Right lobe of liver (tissue), 6 donors: ENCODE data around the gene ITPR2. TPM values are rescaled to one million over a fixed set of nuclear protein-coding genes. Genes with fewer than 3 reads are reported as not detected.

Source experiments
- ATAC-seq, 4 donors: fragments of 200-7000 bp; cut with Tn5 transposase; one replicate each; pipeline ENCODE4 v1.9.1; 2020; ENCODE audit warnings: mild to moderate bottlenecking in 4 of 4, moderate library complexity in 4 of 4
- DNase-seq, 3 donors: peaks; one replicate each; pipeline ENCODE4 v3.0.0-alpha.2; 2020
- H3K27ac ChIP-seq, 3 donors: fragments of 200-600 bp; one replicate each; pipeline ENCODE4 v1.8.0; 2022
- H3K27me3 ChIP-seq, 2 donors: fragments of 200-600 bp; one replicate each; pipeline ENCODE4 v1.8.0; 2022
- H3K36me3 ChIP-seq, 4 donors: fragments of 200-600 bp; sonication (generic) in 1 of 4; one replicate each; pipeline versions ENCODE4 v1.5.1 to v1.8.0; 2017 to 2022; ENCODE audit warnings: control low read depth in 1 of 4
- H3K4me1 ChIP-seq, 4 donors: fragments of 200-600 bp; sonication (generic) in 1 of 4; one replicate each; pipeline versions ENCODE4 v1.5.1 to v1.8.0; 2017 to 2022; ENCODE audit warnings: control low read depth in 1 of 4
- H3K4me3 ChIP-seq, 3 donors: fragments of 200-600 bp; one replicate each; pipeline ENCODE4 v1.8.0; 2022
- H3K9me3 ChIP-seq, 4 donors: fragments of 200-600 bp; sonication (generic) in 1 of 4; one replicate each; pipeline versions ENCODE4 v1.5.1 to v1.8.0; 2017 to 2022; ENCODE audit warnings: control low read depth in 1 of 4
- CTCF ChIP-seq, 4 donors: fragments of 200-600 bp in 3 of 4; fragments of 450-650 bp in 1 of 4; IDR thresholded peaks; one replicate each; pipeline versions ENCODE4 v1.5.1 to v1.8.0; 2016 to 2022; ENCODE audit warnings: antibody characterized with exemption in 4 of 4, mild to moderate bottlenecking in 2 of 4
- POLR2A ChIP-seq: fragments of 450-650 bp; IDR thresholded peaks from one replicate; pipeline ENCODE4 v1.6.1; 2017; ENCODE audit warnings: antibody characterized with exemption, mild to moderate bottlenecking
- WGBS: methylation state at CpG from one replicate; pipeline ENCODE4 v1.1.6; 2018; ENCODE audit warnings: low coverage, low lambda C conversion rate; ENCODE audit not compliant: insufficient coverage; ENCODE audit errors: missing lambda C conversion rate; 5-methylcytosine and 5-hydroxymethylcytosine counted together
- intact Hi-C, 2 donors: fragments of 100-400 bp; cut with DNase I; formaldehyde crosslinking; loops; one replicate each; pipeline versions ENCODE4 v1.11.2 to v1.14.1; 2022
- total RNA-seq, 6 experiments: library from RNA; depleted of rRNA in 2 of 6; stranded (reverse); fragments of >200 nt in 2 of 6; fragmentation: NEBNext Ultra II Directional in 3 of 6; extraction: Animal tissue kit (Norgen Biotek cat#: 25700) in 3 of 6; gene quantifications; one replicate each; pipeline versions ENCODE4 v1.1.0 to v1.2.4, GENCODE V29; 2016 to 2023
- donor health status: DM: no; HTN: yes; CAD: no.
- donor health status: DM: no; HTN: no; CAD: no.
- donor health status: DM: no; HTN: no; CAD: no.
- donor health status: DM: no; HTN: yes; CAD: no.
- donor health status: DM: no; HTN: yes; CAD: no.

ITPR2 gene
- total RNA-seq, 6 experiments from 2014 or later, result 39.3 to 114 (median 57.2) TPM

- no peak for TF ChIP-seq CTCF (IDR thresholded peaks at IDR 0.05)
- no peak for TF ChIP-seq POLR2A
- Histone ChIP-seq H3K27me3 (no peaks in the 10 kb centered on the region), H3K36me3 (no peaks in the 10 kb centered on the region), H3K27ac (peak overlapping the region in 1 of 3 donors; percentile 2), H3K9me3 (no peaks in the 10 kb centered on the region), H3K4me1 (peaks cover 0 to 56% (median 26%) of the 10 kb centered on the region in 4 donors), H3K4me3 (no peak overlapping the region)
- DNase-seq (no peak), ATAC-seq (peak in 3 of 4 donors; percentile 10 to 23 (median 16))
- WGBS, result 45% methylated on average over 8 of the region's 8 CpGs
- intact Hi-C loops, result no loop called here
These were observed 88.1 kb downstream of the ITPR2 start for GRCh38 chr12:26744697-26745440.

GRCh38 chr12:26744042-26744626 is 88.9 kb downstream of the ITPR2 start:
- Histone ChIP-seq H3K4me1 (peaks cover 0 to 54% (median 23%) of the 10 kb centered on the region in 4 donors), H3K36me3 (no peaks in the 10 kb centered on the region), H3K9me3 (no peaks in the 10 kb centered on the region), H3K4me3 (no peak overlapping the region), H3K27me3 (no peaks in the 10 kb centered on the region), H3K27ac (no peak overlapping the region)
- intact Hi-C loops, result no loop called here
- 92% methylated on average over 3 of the region's 5 CpGs for WGBS
- ATAC-seq (peak in 3 of 4 donors; percentile 8 to 35 (median 31)), DNase-seq (no peak)
- TF ChIP-seq POLR2A, result no peak
- no peak for TF ChIP-seq CTCF (IDR thresholded peaks at IDR 0.05)

DNA sequence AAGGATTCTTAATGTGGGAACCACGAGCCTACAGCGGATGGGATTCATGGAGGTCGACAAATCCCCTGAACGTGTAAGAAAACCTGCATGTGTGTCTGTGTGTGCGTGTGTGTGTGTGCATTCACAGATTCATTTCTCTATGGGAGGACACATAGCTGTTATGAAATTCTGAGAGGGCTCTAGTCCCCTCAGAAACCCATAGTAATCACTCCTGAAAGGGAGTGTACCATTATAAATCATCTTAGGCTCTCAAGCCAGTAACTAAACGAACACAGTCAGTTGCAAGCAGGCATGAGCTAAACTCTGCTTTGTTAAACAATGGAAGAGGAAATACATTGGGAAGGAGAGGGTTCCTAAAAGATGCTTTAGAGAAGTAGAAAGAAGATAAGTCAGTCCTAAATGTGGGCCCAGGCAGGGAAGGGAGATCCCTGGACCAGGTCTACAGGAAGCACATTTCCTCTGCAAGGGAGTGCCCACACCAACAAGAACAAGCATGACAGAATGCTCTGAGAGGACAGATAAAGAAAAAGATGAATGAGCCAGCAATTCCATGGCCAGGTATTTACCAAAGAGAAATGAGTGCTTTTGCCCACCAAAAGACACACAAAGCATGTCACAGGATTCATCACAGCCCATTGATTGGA is 91.3 kb downstream of the ITPR2 start:
- TF ChIP-seq POLR2A (no peak), CTCF (IDR thresholded peaks at IDR 0.05) (no peak)
- Histone ChIP-seq H3K27ac (no peak overlapping the region), H3K4me1 (peaks cover 0 to 43% (median 16%) of the 10 kb centered on the region in 4 donors), H3K36me3 (no peaks in the 10 kb centered on the region), H3K9me3 (no peaks in the 10 kb centered on the region), H3K4me3 (no peak overlapping the region), H3K27me3 (no peaks in the 10 kb centered on the region)
- ATAC-seq, result no peak
- no peak for DNase-seq
- WGBS, result 93% methylated on average over 6 of the region's 6 CpGs
- intact Hi-C loops, result no loop called here

DNA sequence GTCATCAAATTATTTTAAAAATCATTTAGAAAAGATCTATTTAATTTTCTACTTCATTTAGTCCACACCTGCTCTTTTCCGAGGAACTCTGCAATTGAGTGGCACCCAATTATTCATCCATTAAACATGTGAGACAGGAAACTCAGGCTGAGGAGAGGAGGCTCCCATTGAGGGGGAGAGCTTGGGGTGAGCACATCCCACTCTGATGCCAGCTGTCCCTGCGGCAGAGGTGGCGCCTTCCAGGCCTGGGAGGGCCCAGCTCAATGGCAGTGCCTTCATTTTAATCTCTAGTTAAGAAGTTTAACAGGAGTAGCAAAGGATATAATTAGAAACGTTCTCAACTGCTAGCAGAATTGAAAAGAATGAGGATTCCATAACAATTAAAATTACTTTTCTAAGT is 92.0 kb downstream of the ITPR2 start:
- no peaks in the 10 kb centered on the region for H3K36me3 ChIP-seq
- intact Hi-C loops, result no loop called here
- no peak overlapping the region for H3K4me3 ChIP-seq
- H3K27ac ChIP-seq, result no peak overlapping the region
- peaks cover 0 to 41% (median 15%) of the 10 kb centered on the region in 4 donors for H3K4me1 ChIP-seq
- TF ChIP-seq CTCF (IDR thresholded peaks at IDR 0.05), result no peak
- no peak for TF ChIP-seq POLR2A
- DNase-seq, result no peak
- WGBS, result 87% methylated on average over 4 of the region's 4 CpGs
- H3K27me3 ChIP-seq, result no peaks in the 10 kb centered on the region
- no peak for ATAC-seq
- no peaks in the 10 kb centered on the region for H3K9me3 ChIP-seq
